Fibroblast of skin of left biceps (primary cell): ENCODE data around the gene EPN3.

ENCODE experiments used
- DNase-seq, 2 experiments: peaks; one replicate each; pipeline ENCODE4 v3.0.0-alpha.2; 2013; ENCODE audit warnings: low read depth in 2 of 2

EPN3 gene

DNA sequence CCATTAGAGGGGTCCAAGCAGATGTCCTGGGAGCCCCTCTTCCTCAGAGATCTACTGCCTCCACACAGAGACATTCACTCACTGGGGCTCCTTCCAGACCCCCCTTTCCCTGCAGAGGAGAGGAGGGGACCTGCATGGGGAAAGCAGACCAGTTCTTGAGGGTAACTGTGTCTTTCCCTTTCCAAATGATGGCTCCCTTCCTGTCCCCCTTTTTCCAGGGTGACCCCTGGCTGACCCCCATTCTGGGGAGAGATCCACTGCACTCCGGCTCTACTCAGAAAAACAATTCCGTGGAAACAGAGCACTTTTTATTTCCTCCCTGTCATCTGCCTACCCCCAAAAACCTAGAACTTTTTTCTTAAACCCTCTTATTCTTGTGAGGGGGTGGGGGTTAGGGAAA, 34.4 kb downstream of the EPN3 start:
- DNase-seq: no peak

- no peak for DNase-seq
These were observed 36.1 kb downstream of the EPN3 start for GRCh38 chr17:50568659-50569058.

- DNase-seq: no peak
These were observed 37.1 kb downstream of the EPN3 start for GRCh38 chr17:50569592-50569991.

GRCh38 chr17:50570032-50570431, 37.5 kb downstream of the EPN3 start:
- DNase-seq: no peak

DNA sequence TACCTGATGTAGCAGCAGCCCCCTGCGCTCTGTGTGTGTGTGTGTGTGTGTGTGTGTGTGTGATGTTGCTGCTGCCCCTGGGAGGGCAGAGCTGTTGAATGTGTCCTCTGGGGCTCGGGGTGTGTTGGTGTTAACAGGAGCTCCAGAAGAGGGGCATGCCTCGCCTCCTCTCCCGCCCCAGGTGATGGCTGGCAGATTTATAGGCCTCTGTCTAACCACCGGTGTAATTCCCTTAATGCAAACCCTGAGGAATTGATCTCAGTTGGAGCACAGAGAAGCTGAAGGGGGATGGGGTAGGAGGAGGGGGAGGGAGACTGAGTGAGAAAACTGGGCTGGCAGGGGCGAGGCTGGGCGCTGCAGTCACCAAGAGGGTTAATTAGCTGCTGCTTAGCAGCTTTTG, 38.0 kb downstream of the EPN3 start:
- DNase-seq: no peak

DNA sequence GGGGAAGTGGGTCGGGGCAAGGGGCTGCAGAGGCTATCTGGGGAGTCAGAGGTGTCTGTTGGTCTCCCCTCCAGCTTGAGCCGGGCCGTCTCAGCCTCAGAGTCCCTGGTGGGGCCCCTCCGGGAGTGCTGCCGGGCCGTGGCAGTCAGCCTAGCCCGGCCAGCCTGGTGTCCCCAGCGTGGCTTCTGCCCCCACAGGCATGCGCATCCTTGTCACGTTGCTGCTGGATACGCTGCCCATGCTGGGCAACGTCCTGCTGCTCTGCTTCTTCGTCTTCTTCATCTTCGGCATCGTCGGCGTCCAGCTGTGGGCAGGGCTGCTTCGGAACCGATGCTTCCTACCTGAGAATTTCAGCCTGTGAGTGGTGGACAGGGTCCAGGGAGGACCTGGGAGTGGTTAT, 39.1 kb downstream of the EPN3 start:
- DNase-seq: no peak

DNA sequence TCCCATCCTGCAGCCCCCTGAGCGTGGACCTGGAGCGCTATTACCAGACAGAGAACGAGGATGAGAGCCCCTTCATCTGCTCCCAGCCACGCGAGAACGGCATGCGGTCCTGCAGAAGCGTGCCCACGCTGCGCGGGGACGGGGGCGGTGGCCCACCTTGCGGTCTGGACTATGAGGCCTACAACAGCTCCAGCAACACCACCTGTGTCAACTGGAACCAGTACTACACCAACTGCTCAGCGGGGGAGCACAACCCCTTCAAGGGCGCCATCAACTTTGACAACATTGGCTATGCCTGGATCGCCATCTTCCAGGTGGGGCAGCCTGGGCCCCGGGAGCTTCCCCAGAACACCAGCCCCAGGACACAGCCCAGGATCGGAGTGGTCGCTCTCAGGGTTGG, 40.0 kb downstream of the EPN3 start:
- no peak for DNase-seq

DNA sequence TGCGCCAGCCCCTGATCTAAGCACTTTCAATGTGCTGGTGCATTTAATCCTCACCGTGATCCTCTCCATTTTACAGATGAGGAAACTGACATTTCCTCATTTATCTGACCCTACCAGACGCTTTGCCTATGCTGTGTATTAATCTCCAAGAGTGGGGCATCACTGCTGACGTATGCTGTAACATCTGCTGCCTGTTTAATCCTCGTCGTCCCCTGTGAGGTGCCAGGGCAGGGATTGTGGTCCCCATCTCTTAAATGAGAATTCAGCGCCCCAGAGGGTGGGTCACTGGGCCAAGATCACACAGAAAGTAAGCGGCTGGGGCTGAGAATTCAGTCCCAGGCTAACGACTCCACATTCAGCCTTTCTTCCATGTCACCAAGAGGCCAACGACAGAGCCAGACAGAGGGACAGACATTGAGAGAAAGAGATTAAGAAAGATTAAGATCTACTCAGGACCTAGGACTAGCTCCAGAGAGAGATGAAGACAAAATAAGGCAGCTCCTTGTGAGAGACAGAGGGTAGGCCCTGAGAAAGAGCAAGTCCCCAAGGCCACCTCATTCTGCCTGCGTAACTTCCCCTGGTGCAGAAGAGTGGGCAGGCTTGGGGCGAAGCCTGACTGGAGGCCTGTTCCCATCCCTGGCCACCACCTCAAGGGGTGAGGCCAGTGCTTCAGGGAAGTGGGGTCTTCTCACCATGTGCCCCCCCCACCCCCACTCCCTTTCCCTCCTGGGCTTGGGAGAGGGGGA, 41.5 kb downstream of the EPN3 start:
- DNase-seq: no peak

- no peak for DNase-seq
These were observed 43.2 kb downstream of the EPN3 start for GRCh38 chr17:50575581-50576210.

DNA sequence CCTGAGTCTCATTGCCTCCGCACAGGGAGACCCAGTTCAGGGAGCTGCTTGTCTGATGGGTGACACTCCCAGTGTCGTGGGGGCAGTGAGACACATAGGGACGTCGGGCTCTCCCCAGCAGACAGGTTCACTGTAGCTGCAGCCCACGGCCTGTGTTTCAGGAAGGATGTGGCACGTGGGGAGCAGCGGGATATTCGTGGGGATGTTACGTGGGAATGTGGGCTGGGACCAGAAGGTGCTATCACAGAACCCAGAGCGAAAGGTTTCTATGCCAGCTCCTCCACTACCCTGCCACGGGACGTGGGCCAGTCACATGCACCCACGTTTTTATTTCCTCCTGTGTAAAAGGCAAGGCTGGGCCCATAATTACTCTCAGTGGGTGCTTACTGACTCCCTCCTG, 44.3 kb downstream of the EPN3 start:
- no peak for DNase-seq

DNA sequence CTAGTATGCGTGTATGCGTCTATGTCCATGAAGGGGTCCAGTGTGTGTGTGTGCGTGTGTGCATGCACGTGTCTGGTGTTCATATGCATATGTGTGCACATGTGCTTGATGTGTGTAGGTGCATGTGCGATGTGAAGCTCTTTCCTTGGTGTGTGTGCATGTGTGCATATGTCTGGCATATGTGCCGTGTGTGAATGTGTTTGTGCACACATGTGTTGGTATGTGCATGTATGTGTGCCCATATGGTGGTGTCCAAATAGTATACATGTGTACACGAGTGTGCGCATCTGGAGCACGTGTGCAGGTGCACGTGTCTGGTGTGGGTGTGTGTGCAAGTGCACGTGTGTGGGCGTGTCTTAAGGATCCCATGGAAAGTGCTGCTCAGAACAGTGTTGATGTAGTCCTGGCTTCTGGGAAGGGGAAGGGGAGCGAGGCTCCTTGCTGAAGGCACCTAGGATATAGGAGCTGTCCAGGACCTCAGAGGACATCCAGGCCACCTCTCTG, 45.0 kb downstream of the EPN3 start:
- DNase-seq: no peak

GRCh38 chr17:50578173-50578572, 45.6 kb downstream of the EPN3 start:
- no peak for DNase-seq

DNA sequence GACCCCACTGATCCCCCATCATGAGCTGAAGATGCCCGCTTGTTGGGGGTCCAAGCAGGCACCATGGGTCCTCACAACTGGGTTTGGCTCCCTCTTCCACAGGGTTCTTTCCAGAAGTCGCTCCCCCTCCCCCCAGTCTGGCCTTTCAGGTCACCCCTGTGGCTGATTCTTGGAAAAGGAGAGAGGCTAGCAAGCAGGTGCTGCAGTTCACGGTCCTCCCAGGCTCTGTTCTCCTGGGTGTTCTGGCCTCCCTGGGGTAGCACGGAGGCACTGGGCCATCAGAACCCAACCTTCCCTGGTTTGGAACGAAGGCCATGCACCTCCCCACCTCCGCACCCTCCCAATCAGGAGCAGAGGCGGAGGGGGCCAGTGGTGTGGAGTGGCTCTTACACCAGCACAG, 46.9 kb downstream of the EPN3 start:
- DNase-seq: no peak

DNA sequence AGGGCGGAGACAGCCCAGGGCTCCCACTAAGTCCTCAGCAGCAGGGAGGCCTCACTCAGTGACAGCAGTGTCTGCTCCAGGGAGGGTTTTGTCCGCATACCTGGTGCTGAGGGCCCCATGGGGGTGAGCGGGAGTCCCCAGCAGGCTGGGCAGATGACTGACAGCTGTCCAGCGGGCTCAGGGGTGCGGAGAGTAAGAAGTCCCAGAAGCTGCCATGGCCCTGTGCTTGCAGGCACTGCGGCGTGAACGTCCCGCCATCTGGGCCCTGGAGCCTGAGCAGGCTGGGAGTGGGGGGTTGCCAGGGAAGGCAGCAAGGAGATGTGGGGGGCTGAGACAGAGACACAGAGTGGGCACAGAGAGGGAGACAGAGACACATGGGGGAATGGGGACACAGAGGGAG, 48.1 kb downstream of the EPN3 start:
- no peak for DNase-seq

- no peak for DNase-seq
These were observed 48.8 kb downstream of the EPN3 start for GRCh38 chr17:50581316-50581715.

- DNase-seq: no peak
These were observed 50.2 kb downstream of the EPN3 start for GRCh38 chr17:50582741-50583140.

GRCh38 chr17:50583641-50584040, 51.1 kb downstream of the EPN3 start:
- no peak for DNase-seq

DNA sequence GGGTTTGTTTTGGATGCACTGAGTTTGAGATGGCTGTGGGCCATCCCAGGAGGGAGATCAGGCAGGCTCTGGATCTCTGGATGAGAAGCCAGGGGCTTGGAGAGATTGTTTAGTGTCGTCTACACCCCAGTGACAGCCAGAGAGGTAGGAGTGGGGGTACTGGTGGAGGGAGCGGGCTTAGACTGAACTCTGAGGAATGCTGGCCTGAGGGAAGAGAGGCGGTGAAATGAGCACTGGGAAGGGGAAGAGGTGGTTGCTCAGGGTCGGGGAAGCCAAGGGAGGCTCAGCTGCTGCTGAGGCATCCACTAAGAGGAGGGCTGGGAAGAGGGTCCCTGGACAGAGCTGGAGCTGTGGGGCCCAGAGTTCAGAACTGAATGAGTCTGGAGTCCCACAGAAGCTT, 51.6 kb downstream of the EPN3 start:
- DNase-seq: no peak

- DNase-seq: no peak
These were observed 52.2 kb downstream of the EPN3 start for GRCh38 chr17:50584749-50585148.

GRCh38 chr17:50585346-50585745, 52.8 kb downstream of the EPN3 start:
- no peak for DNase-seq

DNA sequence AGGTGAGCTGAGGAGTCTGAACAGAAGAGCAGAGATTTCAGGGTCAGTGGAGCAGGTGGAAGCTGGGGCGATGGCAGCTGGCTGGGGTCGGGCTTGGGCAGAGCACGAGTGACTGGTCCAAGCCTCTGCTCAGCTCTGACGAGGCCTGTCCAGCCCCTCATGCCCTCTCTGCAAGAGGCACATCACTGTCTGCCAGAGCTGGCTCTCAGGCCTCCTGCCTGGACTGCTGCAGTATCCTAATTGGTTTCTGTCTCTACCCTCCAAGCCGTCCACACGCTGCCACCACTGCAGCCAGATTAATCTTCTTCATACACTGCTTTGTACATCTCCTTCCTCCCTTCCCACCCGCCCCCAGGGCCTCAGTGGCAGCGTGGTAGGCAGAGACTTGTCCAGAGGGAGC, 53.4 kb downstream of the EPN3 start:
- DNase-seq: no peak

DNA sequence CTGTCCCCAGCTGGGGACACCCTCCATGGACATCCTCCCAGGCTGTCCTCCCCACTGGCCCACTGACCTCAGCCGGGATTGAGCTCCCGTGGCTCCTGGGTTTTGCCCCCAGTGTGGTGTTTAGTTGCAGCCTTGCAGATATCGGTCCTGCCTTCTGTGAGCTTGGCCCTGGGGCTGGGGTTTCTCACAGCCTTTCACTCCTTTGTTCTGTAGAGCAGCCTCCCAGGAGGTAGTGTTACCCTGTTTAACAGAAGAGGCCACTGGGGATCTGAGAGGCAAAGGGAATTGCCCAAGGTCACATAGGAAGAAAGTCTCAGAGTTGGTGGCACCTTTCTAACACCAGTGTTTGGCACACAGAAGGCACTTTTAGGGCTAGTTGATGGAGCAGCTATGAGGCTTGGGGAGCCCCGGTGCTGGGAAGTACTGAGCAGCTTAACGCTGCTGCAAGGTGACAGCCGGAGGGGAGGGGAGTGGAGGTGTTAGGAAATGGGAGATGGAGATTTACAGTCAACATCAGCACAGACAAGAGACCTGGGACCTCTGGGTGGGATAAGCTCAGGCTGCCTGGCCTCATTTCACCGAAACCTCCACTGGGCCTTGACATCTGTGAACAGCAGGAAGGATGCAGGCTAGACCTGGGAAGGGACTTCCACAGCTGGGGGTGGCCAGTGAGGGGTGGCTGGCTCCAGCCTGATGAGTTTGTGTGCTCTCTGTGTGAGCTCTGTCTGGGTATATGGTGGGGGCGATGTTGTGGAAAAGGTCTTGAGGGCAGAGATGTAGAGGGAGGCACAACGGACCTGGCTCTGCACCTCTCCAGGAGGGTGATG, 54.1 kb downstream of the EPN3 start:
- no peak for DNase-seq

DNA sequence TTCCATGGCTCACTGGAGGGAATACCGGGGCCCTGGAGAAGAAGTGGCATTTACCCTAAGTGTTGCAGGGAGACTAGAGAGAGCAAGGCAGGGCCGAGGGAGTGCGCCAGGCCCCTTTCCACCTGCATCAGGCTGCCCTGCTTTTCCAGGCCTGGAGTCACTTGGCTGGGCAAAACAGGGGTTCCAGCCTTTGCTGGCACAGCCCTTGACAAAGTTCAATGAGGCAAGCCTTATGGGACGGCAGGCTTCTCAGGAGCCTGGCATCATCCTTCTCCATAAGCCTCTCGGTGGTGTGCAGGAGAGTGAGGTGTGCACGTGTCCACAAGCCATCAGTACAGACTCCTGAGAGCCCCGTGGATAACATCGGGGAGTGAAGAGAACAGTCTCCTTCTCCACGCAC, 55.0 kb downstream of the EPN3 start:
- no peak for DNase-seq
